WERI-Rb-1 (cell line): Measurements from ENCODE around the gene SNCAIP.
A peak's percentile ranks its signal among the peaks of the same experiment; 100 is the strongest.

Experiments used
- DNase-seq: peaks from one replicate; pipeline ENCODE4 v3.0.0-alpha.2; 2020
- H3K27ac ChIP-seq: fragments of 250-450 bp; sonication (Bioruptor Pico); 2 replicates; pipeline ENCODE4 v1.5.1; 2020; ENCODE audit warnings: mild to moderate bottlenecking, moderate library complexity
- H3K27me3 ChIP-seq: fragments of 250-450 bp; sonication (Bioruptor Pico); 2 replicates; pipeline ENCODE4 v1.5.1; 2021; ENCODE audit warnings: mild to moderate bottlenecking, low read depth, moderate library complexity; ENCODE audit not compliant: insufficient read depth, severe bottlenecking
- H3K36me3 ChIP-seq: fragments of 250-450 bp; sonication (Bioruptor Pico); 2 replicates; pipeline ENCODE4 v1.5.1; 2020; ENCODE audit warnings: mild to moderate bottlenecking, moderate library complexity
- H3K4me3 ChIP-seq: 2 replicates; pipeline ENCODE4 v1.5.1; 2011; ENCODE audit warnings: low read depth, mild to moderate bottlenecking, control low read depth, low read length
- H3K9me3 ChIP-seq: fragments of 250-450 bp; sonication (Bioruptor Pico); 2 replicates; pipeline ENCODE4 v1.5.1; 2021; ENCODE audit warnings: mild to moderate bottlenecking, moderate library complexity; ENCODE audit not compliant: severe bottlenecking
- TF ChIP-seq, protein P1 (sequence below): IDR thresholded peaks from 2 replicates; pipeline ENCODE4 v1.5.1; 2011; ENCODE audit warnings: low read depth, mild to moderate bottlenecking, control low read depth, inconsistent platforms, low read length

Gene SNCAIP

DNA sequence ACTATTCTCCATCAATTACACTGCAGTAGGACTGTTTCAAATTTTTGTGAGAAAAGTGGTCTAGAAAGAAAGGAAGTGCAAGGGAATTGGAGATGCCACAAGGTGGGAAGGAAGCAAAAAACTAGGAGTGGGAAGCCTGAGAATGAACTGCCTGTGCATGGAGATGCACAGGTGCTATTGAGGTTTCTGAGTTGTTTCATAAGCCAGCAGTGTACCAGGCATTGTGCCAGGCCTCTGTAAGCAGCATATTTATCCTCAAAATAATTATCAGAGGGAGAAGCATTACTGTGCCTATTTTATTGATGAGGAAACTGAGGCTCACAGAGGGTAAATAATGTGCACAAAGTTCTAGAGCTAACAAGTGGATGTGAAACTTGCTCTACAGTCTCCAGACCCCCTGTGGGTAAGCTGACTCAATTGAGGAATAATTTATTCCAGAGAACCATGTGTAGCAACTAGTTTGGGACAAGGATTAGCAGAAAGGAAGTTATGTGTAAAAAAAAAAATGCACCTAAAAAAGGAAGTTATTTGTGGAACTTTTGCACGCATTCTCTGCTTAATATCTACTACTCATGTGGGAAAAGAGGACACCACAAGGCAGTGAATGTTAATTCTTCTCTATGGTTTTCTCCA, 96.7 kb downstream of the SNCAIP start:
- H3K27ac ChIP-seq = no peak overlapping the region
- TF ChIP-seq, protein P1, sequence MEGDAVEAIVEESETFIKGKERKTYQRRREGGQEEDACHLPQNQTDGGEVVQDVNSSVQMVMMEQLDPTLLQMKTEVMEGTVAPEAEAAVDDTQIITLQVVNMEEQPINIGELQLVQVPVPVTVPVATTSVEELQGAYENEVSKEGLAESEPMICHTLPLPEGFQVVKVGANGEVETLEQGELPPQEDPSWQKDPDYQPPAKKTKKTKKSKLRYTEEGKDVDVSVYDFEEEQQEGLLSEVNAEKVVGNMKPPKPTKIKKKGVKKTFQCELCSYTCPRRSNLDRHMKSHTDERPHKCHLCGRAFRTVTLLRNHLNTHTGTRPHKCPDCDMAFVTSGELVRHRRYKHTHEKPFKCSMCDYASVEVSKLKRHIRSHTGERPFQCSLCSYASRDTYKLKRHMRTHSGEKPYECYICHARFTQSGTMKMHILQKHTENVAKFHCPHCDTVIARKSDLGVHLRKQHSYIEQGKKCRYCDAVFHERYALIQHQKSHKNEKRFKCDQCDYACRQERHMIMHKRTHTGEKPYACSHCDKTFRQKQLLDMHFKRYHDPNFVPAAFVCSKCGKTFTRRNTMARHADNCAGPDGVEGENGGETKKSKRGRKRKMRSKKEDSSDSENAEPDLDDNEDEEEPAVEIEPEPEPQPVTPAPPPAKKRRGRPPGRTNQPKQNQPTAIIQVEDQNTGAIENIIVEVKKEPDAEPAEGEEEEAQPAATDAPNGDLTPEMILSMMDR = no peak
- no peaks in the 10 kb centered on the region for H3K27me3 ChIP-seq
- DNase-seq = no peak
- H3K36me3 ChIP-seq = no peaks in the 10 kb centered on the region
- no peaks in the 10 kb centered on the region for H3K9me3 ChIP-seq
- H3K4me3 ChIP-seq = no peak overlapping the region

- Histone ChIP-seq H3K27me3 (no peaks in the 10 kb centered on the region), H3K27ac (no peak overlapping the region)
- TF ChIP-seq, protein P1 = no peak
These were observed 100.9 kb downstream of the SNCAIP start for GRCh38 chr5:122412966-122413365.

GRCh38 chr5:122413722-122414121, 101.7 kb downstream of the SNCAIP start:
- Histone ChIP-seq H3K27me3 (no peaks in the 10 kb centered on the region), H3K27ac (no peak overlapping the region), H3K4me3 (no peak overlapping the region), H3K36me3 (no peaks in the 10 kb centered on the region), H3K9me3 (no peaks in the 10 kb centered on the region)
- TF ChIP-seq, protein P1 = no peak
- no peak for DNase-seq

More at GRCh38 chr5:122412966-122413365, 100.9 kb downstream of the SNCAIP start:
- H3K4me3 ChIP-seq = no peak overlapping the region
- H3K36me3 ChIP-seq = no peaks in the 10 kb centered on the region
- H3K9me3 ChIP-seq = no peaks in the 10 kb centered on the region
- no peak for DNase-seq

GRCh38 chr5:122415030-122415800, 103.2 kb downstream of the SNCAIP start:
- TF ChIP-seq, protein P1 = peak; percentile 86
- H3K36me3 ChIP-seq = no peaks in the 10 kb centered on the region
- no peak overlapping the region for H3K4me3 ChIP-seq
- no peak overlapping the region for H3K27ac ChIP-seq
- H3K27me3 ChIP-seq = no peaks in the 10 kb centered on the region
- peak; percentile 70 for DNase-seq
- no peaks in the 10 kb centered on the region for H3K9me3 ChIP-seq

- no peak overlapping the region for H3K27ac ChIP-seq
- no peaks in the 10 kb centered on the region for H3K27me3 ChIP-seq
- no peak for DNase-seq
- no peaks in the 10 kb centered on the region for H3K9me3 ChIP-seq
- H3K36me3 ChIP-seq = no peaks in the 10 kb centered on the region
- TF ChIP-seq, protein P1 = no peak
- no peak overlapping the region for H3K4me3 ChIP-seq
These were observed 103.7 kb downstream of the SNCAIP start for GRCh38 chr5:122415801-122416120.
